ENCODE data around the gene ADAMTSL5.
"Not testable (repeated sequence)": the region's sequence is repeated elsewhere in the genome, so short reads cannot be mapped to it uniquely, and the experiment has no call there.

The ADAMTSL5 gene

GRCh38 chr19:1528596-1529429, 16.0 kb upstream of the ADAMTSL5 start:
- no peak for DNase-seq

GRCh38 chr19:1527650-1528309, 15.0 kb upstream of the ADAMTSL5 start:
- no peak for DNase-seq

DNA sequence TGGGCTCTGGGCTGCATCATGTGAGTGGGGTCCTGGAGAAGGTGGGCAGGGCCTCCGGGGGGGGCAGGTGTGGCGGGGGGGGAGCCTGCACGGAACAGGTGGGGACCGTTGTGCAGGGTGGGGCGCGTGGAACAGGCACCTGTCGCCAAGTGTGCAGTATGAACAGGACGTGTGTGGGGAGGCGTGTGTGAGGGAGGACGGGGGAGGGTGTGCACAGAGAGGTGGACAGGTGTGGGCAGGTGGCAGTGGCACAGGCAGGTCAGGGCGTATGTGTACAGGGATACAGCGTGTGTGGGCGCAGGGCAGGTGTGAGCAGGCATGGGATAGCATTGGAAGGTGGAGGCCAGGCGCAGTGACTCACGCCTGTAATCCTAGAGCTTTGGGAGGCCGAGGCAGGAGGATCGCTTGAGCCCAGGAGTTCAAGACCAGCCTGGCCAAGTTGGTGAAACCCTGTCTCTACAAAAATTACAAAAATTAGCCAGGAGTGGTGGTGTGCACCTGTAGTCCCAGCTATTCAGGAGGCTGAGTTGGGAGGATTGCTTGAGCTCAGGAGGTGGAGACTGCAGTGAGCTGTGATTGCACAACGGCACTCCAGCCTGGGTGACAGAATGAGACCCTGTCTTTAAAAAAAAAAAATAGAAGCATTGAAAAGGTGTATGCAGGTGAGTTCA, 14.3 kb upstream of the ADAMTSL5 start:
- no peak for DNase-seq

GRCh38 chr19:1526066-1526778, 13.4 kb upstream of the ADAMTSL5 start:
- no peak for DNase-seq

- DNase-seq = no peak
Observed at GRCh38 chr19:1525343-1525742, 12.5 kb upstream of the ADAMTSL5 start.

DNA sequence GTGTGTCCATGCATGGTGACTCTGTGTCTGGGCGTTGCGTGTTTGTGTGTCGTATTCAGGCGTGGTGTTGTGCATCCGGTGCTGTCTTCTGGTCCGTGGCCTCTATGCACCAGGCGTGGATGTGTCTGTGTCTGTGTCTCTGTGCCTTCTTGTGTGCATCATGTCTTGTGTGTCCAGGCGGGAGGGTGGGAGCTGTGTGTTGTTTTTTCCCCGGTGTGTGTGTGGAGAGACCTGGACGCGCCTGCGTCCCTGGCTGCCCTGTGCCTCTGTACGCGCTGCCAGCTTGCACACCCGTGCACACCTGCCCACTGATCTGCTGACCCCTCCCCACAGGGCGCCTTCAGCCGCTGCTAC, 12.1 kb upstream of the ADAMTSL5 start:
- no peak for DNase-seq

- DNase-seq = no peak
Observed at GRCh38 chr19:1524287-1524971, 11.6 kb upstream of the ADAMTSL5 start.

GRCh38 chr19:1523412-1524286, 10.8 kb upstream of the ADAMTSL5 start, which contains the start of gene PLK5:
TSS of gene PLK5 (plus strand) at chr19:1524077. CDS start at chr19:1526997, 2,920 bp downstream.
- DNase-seq = no peak

GRCh38 chr19:1522838-1523237, 10.0 kb upstream of the ADAMTSL5 start:
- no peak for DNase-seq

DNA sequence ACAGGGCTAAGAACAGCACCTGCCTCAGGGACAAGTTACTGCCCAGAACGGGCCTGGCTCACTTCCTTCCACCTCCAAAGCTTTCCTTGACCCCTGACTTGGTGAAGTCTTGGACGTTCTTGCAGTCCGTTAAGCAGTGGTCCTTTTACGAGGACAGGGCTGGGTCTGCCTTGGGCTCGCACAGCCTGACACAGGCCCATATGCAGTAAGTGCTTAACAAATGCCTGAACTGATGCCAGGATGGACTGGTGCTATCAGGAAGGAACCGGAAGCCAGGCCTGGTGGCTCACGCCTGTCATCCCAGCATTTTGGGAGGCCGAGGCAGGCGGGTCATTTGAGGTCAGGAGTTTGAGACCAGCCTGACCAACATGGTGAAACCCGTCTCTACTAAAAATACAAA, 9.2 kb upstream of the ADAMTSL5 start:
- DNase-seq = no peak

DNA sequence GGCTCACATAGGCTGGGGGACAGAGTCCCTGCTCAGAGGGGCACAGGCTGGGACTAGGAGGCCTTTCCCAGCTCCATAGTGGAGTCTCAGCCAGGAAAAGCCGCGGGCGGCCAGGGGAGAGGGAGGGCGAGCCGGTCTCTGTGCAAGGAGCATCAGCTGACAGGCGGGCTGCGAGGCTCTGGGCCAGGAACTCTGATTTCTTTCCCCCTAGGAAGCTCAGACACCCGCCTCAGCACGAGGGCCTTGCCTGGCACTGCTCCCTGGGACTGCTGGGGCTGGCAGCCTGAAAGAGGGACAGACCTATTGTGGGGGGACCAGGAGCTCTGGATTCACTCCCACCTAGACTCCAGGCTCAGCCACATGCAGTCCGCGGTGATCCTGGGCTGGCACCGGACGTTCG, 8.8 kb upstream of the ADAMTSL5 start:
- DNase-seq = no peak

GRCh38 chr19:1520203-1520780, 7.5 kb upstream of the ADAMTSL5 start:
- DNase-seq = no peak

GRCh38 chr19:1519802-1520201, 7.0 kb upstream of the ADAMTSL5 start:
- not testable (repeated sequence) for DNase-seq

DNA sequence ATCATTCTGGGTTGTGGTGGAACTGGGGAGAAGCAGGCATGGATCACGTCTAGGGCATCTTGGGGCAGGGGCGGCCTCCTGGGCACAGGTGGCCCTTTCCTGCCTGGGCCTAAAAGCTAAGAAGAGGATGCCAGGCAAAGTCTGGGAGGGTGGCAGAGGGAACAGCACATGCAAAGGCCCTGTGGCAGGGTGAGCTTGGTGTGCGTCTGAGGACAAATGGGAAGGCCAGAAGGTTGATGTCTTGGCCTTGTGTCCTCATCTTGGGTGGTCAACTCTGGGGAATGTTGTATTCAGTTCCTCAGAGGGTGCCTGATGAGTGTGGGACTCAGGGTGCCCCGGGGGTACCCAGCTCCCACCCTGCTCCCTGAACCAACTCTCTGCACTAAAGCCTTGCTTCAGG, 5.7 kb upstream of the ADAMTSL5 start:
- DNase-seq = no peak

- no peak for DNase-seq
Observed at GRCh38 chr19:1516395-1516753, 3.6 kb upstream of the ADAMTSL5 start.

DNA sequence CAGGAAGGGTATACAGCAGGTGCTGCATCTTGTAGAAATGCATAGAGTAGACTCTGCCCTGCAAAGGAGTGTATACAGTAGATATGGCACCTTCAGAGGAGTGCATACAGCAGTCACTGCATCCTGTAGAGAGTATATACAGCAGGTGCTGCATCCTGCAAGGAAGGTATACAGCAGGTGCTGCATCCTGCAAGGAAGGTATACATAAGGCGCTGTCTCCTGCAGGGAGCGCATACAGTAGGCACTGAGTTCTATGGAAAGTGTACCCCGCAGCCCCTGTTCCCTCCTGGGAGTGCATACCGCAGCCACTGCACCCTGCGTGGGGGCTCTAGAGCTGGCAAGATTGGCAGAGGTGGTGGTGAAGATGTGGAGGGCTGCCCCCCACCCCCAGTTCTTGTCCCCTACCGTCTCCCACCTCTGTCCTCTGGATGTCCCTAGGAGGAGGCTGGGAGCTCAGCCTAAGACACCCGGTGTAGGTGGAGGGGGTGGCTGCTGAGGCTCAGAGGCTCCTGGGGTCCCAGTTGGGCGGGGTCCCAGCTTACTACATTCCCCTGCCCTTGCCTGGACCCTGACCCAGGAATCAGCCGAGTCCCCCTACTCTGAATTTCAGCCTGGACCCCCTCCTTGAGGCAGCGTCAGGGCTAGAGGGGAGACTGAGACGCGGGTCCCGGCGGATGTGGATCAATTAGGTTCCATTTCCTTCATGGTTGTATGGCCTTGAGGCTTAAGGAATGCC, 2.3 kb upstream of the ADAMTSL5 start:
- no peak for DNase-seq

DNA sequence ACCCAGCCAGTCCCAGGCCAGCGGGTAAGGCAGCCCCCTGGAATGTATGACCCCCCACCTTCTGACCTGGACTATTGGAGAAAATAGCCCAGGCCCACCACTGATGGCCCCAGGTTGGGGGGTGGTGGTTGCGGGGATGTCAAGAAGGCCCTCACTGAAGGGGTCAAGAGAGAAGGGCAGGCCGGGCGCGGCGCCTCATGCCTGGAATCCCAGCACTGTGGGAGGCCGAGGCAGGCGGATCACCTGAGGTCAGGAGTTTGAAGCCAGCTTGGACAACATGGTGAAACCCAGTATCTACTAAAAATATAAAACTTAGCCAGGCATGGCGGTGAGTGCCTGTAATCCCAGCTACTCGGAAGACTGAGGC, 1.5 kb upstream of the ADAMTSL5 start:
- DNase-seq = no peak

GRCh38 chr19:1513499-1514294, 878 bp upstream of the ADAMTSL5 start:
- DNase-seq = no peak

Measured in NCI-H510A treated with DMSO at 0.1 percent for 48 hours (cell line).